ENCODE results near the gene LRRD1.
"Not testable (repeated sequence)": the region's sequence is repeated elsewhere in the genome, so short reads cannot be mapped to it uniquely, and the experiment has no call there.

Gene LRRD1

DNA sequence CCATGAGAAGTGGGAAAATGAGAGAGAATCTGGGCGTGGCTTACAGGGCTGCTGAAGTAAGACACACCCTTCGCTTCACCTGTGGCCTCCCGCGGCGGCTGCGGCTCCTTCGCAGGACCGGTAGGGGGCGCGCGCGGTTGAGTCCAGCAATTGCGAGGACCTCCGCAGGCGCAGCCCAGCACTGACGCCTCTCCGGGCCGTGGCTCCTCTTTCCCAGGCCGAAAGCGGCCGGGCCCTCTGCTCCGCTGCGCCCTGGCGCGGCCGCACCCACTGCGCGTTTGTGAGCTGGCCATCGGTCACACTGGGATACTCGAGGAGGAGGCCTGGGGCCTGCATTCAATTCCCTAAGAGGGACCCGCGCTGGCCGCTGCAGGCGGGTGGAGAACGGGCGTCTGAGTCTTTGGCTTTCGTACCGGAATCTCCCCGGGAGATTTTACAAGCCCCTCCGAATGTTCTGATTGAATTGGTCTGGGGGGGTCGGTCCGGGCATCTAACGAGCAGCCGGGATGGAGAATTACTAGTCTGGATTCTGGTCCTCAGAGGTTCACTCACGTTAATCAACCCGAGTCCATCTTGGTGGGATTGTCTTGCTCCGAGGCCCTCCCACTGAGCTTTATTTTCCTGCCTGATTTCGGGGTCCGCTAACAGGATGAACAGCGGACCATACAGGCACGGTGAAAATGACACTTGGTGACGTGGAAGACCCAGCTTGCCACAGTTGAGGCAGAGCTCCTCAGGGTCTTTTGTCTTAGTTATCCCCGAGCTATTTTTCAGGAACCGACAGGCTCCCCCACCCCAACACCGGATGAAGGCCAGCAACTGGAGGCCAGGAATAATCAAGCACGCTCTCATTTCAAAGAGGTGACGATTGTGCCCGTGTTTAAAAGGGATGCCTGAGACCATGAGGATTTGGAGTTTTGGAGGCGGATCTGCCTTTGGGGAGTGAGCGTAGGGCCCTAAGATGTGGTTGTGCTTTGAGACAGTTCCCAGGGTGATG, at the start of gene LRRD1:
LRRD1 (minus strand) TSS at position 215 of the 997 bp plus-strand sequence. CDS start 13,940 bp downstream, outside the sequence.
- DNase-seq: peak; percentile 93

DNA sequence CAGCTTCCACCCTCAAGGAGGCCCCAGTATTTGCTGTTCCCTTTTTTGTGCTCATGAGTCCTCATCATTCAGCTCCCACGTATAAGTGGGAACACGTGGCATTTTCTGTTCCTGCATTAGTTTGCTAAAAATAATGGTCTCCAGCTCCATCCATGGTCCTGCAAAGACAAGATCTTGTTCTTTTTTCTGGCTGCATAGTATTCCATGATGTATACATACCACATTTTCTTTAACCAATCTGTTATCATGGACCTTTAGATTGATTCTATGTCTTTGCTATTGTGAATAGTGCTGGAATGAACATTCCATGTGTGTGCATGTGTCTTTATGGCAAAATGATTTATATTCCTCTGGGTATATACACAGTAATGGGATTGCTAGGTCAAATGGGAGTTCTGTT, 49.8 kb upstream of the LRRD1 start:
- DNase-seq: no peak

DNA sequence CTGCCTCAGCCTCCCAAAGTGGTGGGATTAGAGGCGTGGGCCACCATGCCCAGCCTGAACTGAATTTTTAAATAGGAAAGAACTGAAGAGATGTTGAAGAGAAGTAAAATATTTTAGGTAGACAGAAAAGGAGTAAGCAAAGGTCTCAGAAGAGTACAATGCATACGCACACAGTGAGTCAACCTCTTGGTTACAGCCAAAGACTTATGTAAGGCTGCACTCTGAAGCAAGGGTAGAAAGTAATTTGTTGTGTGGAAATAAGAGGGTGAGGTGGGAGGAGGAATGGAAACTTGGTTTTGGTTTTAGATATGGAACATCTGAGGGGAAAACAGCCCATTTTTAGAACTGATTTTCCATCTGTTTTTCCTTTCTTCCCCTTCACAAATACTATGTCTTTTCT, 49.2 kb upstream of the LRRD1 start:
- DNase-seq: no peak

DNA sequence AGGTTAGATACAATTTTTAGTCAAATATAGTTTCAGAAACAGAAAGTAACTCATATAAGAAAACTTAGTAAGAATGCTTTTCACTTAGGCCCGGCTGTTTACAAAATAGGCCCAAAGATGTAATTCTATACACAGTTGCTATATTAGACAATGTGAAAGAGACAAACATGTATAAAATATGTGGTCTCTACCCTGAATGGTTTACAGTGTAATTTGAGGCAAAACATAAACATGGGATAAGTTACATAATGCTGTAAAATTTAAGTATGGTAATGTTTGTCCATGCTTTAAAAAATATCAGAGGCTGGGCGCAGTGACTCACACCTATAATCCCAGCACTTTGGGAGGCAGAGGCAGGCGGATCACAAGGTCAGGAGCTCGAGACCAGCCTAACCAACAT, 48.0 kb upstream of the LRRD1 start:
- no peak for DNase-seq

DNA sequence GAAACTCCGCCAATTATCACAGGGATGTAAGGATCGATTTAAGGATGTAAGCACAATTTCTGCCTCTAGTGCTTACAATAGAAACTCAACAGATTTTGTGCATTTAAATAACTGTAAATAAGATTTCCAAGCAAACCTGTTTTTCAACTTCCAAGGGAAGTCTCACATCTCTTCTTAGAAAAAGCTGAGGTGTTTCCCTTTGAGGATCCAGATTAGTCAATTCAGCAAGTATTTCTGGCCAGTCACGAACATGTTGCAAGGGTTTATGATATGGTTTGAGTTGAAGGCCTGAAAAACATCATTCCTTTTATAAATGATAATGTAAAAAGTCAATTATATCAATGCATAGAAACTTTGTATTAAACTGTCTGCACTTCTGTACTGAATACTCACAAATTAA, 42.8 kb upstream of the LRRD1 start:
- no peak for DNase-seq

DNA sequence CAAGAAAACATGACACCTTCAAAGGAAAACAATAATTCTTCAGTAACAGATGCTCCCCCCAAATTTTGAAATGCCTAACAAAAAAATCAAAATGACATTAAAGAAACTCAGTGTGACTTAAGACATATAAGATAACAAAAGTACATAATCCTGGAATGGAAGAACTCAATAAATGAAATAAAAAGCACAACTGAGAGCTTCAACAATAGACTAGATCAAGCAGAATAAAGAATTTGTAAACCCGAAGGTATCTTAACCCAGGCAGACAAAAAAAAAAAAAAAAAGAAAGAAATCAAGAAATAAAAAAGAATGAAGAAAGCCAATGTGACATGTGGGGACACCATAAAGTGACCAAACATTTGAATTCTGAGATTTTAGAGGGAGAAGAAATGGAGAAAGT, 27.7 kb upstream of the LRRD1 start:
- no peak for DNase-seq

DNA sequence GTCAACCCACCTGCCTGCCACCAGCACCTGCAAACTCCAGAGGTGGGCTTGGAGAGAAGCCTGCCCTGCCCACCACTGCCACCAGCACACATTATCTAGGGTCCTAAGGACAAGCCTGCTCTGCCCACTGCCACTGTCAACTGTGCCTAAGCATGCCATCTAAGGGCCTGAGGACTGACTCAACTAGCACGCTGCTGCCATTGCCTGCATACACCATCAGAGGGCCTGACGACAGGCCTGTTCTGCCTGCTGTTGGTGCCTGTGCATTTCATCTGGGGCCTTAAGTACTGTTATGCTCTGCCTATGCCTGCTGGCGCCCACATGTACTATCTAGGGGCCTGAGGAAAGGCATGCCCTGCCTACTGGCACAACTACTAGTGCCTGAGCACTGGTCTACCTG, 27.0 kb upstream of the LRRD1 start:
- DNase-seq: no peak

DNA sequence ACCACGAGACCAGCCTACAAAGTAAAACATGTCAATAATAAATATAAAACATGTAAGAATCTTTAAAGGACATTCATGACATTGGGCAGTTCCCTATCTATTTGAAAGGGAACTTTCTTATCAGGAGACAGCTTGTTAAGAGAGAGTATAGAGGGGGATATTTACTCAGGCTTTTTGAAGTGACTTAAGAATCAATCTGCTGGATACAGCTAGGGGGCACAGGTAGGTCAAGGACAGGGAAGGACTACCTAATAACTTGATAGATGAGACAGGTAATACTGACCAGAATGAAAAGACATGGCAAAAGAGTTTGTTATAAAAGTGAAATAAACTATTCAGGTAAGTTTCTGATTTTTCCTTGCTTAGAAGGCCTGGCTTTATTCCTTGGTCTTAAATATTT, 21.8 kb upstream of the LRRD1 start:
- DNase-seq: no peak

DNA sequence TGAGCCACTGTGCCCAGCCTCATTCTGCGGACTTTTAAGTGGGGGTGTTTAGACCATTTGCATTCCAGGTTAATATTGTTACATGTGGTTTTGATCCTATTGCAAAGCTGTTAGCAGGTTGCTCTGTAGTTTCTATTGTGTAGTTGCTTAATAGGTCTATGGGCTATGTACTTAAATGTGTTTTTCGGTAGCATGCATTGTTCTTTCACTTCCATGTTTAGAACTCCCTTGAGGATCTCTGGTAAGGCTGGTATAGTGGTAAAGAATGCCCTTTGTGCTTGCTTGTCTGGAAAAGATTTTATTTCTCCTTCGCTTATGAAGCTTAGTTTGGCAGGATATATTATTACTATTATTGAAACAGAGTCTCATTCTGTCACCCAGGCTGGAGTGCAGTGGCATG, 13.4 kb upstream of the LRRD1 start:
- DNase-seq: no peak

DNA sequence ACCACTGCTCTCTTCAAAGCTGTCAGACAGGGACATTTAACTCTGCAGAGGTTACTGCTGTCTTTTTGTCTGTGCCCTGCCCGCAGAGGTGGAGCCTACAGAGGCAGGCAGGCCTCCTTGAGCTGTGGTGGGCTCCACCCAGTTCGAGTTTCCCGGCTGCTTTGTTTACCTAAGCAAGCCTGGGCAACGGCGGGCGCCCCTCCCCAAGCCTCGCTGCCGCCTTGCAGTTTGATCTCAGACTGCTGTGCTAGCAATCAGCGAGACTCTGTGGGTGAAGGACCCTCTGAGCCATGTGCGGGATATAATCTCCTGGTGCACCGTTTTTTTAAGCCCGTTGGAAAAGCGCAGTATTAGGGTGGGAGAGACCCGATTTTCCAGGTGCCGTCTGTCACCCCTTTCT, 10.3 kb upstream of the LRRD1 start:
- not testable (repeated sequence) for DNase-seq

DNA sequence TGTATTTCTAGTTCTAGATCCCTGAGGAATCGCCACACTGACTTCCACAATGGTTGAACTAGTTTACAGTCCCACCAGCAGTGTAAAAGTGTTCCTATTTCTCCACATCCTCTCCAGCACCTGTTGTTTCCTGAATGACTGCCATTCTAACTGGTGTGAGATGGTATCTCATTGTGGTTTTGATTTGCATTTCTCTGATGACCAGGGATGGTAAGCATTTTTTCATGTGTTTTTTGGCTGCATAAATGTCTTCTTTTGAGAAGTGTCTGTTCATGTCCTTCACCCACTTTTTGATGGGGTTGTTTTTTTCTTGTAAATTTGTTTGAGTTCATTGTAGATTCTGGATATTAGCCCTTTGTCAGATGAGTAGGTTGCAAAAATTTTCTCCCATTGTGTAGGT, 5.4 kb upstream of the LRRD1 start:
- not testable (repeated sequence) for DNase-seq

DNA sequence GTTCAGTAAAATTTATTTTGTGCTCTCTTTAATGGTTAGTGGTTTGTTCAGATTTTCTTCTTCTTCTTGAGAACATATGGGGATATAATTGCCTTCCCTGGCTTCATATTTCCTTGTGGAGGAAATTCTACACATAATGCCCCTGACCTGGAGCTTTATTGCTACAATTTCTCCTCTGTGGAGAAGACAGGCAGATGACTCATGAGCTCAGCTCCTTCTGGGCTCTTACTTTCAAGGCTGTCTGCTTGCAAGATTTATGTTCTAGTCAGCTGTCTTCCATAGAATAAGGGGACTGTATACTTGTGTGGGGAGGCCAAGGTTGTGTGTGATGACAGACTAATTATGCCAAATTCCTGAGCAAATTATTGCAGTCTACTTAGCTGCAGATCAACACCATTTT, 1.6 kb downstream of the LRRD1 start:
- peak; percentile 81 for DNase-seq

DNA sequence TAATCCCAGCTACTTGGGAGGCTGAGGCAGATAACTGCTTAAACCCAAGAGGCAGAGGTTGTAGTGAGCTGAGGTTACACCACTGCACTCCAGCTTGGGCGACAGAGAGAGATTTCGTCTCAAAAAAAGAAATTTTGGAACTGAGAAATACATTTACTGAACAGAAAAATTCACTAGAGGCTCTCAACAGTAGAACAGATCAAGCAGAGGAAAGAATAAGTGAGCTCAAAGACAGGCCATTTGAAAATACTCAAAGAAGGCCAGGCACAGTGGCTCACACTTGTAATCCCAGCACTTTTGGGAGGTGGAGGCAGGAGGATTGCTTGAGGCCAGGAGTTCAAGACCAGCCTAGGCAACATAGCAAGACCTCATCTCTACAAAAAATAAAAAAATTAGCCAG, 9.4 kb downstream of the LRRD1 start:
- DNase-seq: not testable (repeated sequence)

DNA sequence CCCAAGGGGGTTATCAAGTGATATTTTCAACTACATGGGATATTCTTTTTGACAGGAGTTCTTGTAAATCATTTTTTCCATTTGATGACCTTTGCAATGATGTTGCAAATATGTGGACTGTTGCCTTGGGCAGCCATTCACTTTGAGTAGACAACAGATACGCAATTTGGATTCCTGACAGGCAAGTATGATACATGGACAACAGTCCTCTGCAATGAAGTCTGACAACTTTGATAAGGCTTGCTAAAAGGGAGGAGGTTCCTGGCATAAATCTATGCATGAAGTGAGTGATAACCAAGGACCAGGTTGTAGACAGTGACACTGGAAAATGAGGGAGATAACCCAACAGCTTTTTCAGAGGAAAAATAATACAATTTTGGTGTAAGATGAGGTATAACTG, 17.7 kb downstream of the LRRD1 start:
- DNase-seq: no peak

DNA sequence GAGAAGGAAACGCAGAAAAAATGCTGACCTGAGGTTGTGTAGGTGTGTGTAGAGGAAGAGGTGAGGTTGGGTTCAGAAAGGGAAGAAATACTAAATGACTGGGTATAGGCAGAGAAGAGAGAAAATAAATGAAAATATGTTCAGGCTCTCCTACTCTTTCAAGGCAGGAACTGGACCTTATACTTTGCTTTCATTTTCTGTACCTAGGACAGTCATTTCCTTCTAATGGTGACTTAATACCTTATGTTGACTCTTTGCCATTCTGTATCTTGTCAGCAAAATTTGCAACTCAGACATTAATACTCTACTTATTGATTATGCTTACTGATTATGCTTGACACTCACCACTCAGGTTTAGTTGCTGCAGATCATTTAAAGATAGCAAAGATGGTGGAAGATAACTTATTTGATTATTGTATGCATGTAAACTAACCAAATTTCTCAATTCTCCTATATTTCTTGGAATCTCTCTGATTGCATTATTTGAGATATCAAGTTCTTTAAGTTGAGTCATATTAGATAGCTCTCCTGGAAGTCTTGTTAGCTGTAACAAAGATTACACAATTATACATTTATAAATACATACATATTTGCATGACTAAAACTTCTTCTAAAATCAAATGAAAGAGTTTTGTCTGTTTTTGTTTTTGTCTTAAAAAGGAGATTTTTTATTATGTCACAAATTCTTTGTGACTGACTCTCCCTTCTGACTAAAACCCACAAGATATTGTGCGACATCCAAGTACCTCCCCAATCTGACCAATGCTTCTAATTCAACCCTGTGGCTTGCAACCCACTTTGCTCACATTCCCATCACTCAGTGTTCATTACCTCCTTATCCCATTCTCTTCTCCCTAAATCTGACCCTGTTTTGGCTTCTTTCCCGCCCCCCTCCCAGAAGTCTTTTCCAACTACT, 20.0 kb downstream of the LRRD1 start:
- no peak for DNase-seq

DNA sequence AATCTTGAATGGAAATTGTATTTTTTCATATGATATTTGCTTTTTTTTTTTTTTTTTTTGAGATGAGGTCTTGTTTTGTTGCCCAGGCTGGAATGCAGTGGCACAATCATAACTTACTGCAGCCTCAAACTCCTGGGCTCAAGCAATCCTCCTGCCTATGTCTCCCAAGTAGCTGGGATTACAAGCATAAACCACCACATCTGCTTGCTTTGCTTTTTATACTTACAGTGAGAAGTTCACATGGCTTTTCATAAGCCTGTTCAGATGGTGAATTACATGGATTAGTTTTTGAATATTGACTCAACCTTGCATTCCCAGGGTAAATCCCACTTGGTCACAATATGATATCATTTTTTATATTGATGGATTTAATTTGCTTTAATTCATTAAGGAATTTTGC, 22.0 kb downstream of the LRRD1 start:
- DNase-seq: no peak

DNA sequence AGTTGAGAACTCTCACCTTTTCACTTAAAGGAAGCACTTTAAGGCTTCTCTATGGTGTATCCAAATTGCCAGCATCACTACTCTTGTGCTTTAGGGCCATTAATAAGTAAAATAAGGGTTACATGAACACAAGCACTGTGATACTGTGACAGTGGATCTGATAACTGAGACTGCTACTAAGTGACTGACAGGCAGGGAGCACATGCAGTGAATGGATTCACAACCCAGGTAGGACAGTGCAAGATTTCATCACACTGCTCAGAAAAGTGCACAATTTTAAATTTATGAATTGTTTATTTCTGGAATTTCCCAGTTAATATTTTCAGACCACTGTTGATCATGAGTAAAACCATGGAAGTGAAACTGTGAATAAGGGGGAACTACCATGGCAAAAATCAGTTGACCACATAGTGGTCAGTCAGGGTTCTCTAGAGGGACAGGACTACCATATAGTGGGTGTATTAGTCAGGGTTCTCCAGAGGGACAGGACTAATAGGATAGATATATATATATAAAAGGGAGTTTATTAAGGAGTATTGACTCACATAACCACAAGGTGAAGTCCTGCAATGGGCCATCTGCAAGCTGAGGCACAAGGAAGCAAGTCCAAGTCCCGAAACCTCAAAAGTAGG, 23.7 kb downstream of the LRRD1 start:
- DNase-seq: no peak

DNA sequence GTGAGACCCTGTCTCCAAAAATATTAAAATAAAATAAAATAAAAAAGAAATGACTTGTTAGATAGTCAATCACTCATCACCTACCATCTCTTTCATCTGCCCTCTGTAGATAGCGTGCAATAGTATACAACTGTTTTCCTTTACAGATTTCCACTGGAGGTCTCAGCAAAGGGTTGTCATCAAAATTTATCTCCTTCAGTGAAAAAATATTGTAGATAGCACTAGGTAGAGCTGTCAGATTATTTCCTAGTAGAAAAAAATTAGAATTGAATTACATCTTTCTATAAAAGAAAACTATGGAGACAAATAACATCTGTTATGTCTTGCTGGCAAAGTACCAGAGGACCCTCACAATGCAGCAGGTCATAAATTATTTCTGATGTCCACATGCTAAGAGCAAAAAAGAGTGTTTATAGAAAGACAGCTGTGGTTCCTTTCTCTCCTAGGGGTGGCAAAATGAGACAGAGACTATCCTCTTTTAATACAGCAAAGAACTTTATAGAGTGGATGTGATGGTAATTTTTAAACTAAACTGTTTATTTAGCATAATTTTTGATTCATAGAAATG, 28.4 kb downstream of the LRRD1 start:
- DNase-seq: peak; percentile 81

DNA sequence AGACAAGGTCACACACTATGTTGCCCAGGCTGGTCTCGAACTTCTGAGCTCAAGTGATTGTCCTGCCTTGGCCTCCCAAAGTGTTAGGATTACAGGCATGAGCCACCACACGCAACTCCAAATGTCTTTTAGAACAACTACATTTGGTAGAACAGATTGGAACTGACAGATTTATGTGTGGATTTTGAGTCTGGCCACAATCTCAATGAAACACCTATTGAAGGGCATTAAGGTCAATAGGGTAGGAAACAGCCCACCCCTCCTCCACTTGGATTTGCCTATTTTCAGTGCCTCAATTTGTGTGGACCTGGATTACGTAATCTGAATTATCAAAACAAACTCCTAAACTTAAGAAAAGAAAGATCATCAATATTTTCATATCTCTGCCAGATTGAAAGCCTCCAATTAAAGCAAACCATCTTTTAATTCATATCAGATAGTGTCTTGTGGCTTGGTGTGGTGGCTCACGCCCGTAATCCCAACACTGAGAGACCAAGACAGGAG, 29.2 kb downstream of the LRRD1 start:
- no peak for DNase-seq

DNA sequence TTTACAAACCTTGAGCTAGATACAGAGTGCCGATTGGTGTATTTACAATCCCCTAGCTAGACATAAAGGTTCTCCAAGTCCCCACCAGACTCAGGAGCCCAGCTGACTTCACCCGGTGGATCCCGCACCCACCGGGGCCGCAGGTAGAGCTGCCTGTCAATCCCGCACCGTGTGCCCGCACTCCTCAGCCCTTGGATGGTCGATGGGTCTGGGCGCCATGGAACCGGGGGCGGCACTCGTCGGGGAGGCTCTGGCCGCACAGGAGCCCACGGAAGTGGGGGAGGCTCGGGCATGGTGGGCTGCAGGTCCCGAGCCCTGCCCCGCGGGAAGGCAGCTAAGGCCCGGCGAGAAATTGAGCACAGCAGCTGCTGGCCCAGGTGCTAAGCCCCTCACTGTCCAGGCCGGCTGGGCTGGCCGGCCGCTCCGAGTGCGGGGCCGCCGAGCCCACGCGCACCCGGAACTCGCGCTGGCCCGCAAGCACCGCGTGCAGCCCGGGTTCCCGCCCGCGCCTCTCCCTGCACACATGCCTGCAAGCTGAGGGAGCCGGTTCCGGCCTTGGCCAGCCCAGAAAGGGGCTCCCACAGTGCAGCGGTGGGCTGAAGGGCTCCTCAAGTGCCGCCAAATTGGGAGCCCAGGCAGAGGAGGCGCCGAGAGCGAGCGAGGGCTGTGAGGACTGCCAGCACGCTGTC, 35.6 kb downstream of the LRRD1 start:
- DNase-seq: not testable (repeated sequence)

DNA sequence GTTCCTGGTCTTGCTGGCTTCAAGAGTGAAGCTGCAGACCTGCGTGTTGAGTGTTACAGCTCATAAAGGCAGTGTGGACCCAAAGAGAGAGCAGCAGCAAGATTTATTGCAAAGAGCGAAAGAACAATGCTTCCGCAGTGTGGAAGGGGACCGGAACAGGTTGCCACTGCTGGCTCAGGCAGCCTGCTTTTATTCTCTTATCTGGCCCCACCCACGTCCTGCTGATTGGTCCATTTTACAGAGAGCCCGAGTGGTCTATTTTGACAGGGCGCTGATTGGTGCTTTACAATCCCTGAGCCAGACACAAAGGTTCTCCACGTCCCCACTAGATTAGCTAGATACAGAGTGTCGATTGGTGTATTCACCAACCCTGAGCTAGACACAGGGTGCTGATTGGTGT, 36.2 kb downstream of the LRRD1 start:
- DNase-seq: not testable (repeated sequence)

DNA sequence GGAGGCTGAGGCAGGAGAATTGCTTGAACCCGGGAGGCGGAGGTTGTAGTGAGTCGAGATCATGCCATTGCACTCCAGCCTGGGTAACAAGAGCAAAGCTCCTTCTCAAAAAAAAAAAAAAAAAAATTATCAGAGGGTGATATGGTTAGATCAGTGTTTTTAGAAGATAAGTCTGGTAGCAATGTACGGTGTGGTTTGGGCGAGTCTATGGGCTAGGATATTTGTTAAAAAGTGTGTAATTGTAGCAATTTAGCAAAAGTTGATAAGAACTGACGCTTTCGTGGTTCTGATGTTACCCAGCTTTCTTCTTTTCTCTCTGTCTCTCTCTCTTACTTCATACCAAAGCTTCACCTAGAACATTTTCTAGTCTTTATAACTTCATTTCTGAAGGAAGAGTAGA, 37.8 kb downstream of the LRRD1 start:
- DNase-seq: no peak
